ENCODE measurements around the gene SNTG2.
"Not testable (repeated sequence)": the region's sequence is repeated elsewhere in the genome, so short reads cannot be mapped to it uniquely, and the experiment has no call there.

- not testable (repeated sequence) for TF ChIP-seq ZNF8 (CRISPR knock-in tag; IDR thresholded peaks at IDR 0.05); GLIS3 (CRISPR knock-in tag; IDR thresholded peaks at IDR 0.05); ISL1 (CRISPR knock-in tag; IDR thresholded peaks at IDR 0.05); ZFP30 (CRISPR knock-in tag; IDR thresholded peaks at IDR 0.05); ZNF565 (CRISPR knock-in tag; conservative IDR thresholded peaks at IDR 0.05; ENCODE audit: low read depth); RARB (CRISPR knock-in tag; IDR thresholded peaks at IDR 0.05); ZC3H10 (CRISPR knock-in tag; IDR thresholded peaks at IDR 0.05); PATZ1 (CRISPR knock-in tag; IDR thresholded peaks at IDR 0.05; ENCODE audit: borderline replicate concordance); BACH2 (CRISPR knock-in tag; IDR thresholded peaks at IDR 0.05; ENCODE audit: borderline replicate concordance); POU6F1 (CRISPR knock-in tag; IDR thresholded peaks at IDR 0.05; ENCODE audit: borderline replicate concordance, low read depth); TSHZ2 (CRISPR knock-in tag; IDR thresholded peaks at IDR 0.05); TOX (CRISPR knock-in tag; IDR thresholded peaks at IDR 0.05; ENCODE audit: borderline replicate concordance); SNAI2 (CRISPR knock-in tag; IDR thresholded peaks at IDR 0.05); CREB5 (CRISPR knock-in tag; IDR thresholded peaks at IDR 0.05; ENCODE audit: low read depth)
These were observed 278.9 kb downstream of the SNTG2 start for GRCh38 chr2:1229596-1229995.
